ENCODE measurements around the gene MRPL18. TPM values are rescaled to one million over a fixed set of nuclear protein-coding genes. Genes with fewer than 3 reads are reported as not detected.

Gene MRPL18
- total RNA-seq, 1 donor, result 47.8 TPM

GRCh38 chr6:159806021-159806458 is 15.8 kb downstream of the MRPL18 start:
- H3K4me2 ChIP-seq (ENCODE audit: insufficient read depth, low read length), result no peak overlapping the region
- no peak overlapping the region for H2AFZ ChIP-seq (ENCODE audit: low read length)
- TF ChIP-seq CTCF (IDR thresholded peaks at IDR 0.05; ENCODE audit: extremely low read depth, low read depth, low read length), result no peak
- H4K20me1 ChIP-seq (ENCODE audit: insufficient read depth, low read length), result no peaks in the 10 kb centered on the region
- H3K27me3 ChIP-seq (ENCODE audit: insufficient read depth, low read length), result no peaks in the 10 kb centered on the region
- H3K27ac ChIP-seq (ENCODE audit: low read depth, low read length), result no peak overlapping the region
- no peak for DNase-seq (ENCODE audit: insufficient read length, low spot score, missing footprints)
- H3K9me3 ChIP-seq (ENCODE audit: low read depth, low read length), result no peaks in the 10 kb centered on the region
- H3K79me2 ChIP-seq (ENCODE audit: insufficient read depth, low read length), result no peaks in the 10 kb centered on the region
- H3K4me3 ChIP-seq (ENCODE audit: insufficient read depth, low read length), result no peak overlapping the region
- no peaks in the 10 kb centered on the region for H3K4me1 ChIP-seq (ENCODE audit: insufficient read depth, low read length)
- H3K36me3 ChIP-seq (ENCODE audit: insufficient read depth, low read length), result no peaks in the 10 kb centered on the region

- H3K4me3 ChIP-seq (ENCODE audit: insufficient read depth, low read length), result no peak overlapping the region
- no peak for DNase-seq (ENCODE audit: insufficient read length, low spot score, missing footprints)
- H3K27me3 ChIP-seq (ENCODE audit: insufficient read depth, low read length), result no peaks in the 10 kb centered on the region
- H3K27ac ChIP-seq (ENCODE audit: low read depth, low read length), result no peak overlapping the region
- H3K4me2 ChIP-seq (ENCODE audit: insufficient read depth, low read length), result no peak overlapping the region
- no peaks in the 10 kb centered on the region for H3K9me3 ChIP-seq (ENCODE audit: low read depth, low read length)
- no peaks in the 10 kb centered on the region for H4K20me1 ChIP-seq (ENCODE audit: insufficient read depth, low read length)
- TF ChIP-seq CTCF (IDR thresholded peaks at IDR 0.05; ENCODE audit: extremely low read depth, low read depth, low read length), result no peak
- H3K79me2 ChIP-seq (ENCODE audit: insufficient read depth, low read length), result no peaks in the 10 kb centered on the region
- H3K36me3 ChIP-seq (ENCODE audit: insufficient read depth, low read length), result no peaks in the 10 kb centered on the region
- H3K4me1 ChIP-seq (ENCODE audit: insufficient read depth, low read length), result no peaks in the 10 kb centered on the region
- H2AFZ ChIP-seq (ENCODE audit: low read length), result no peak overlapping the region
Measured at GRCh38 chr6:159807150-159807858, 17.0 kb downstream of the MRPL18 start.

- Histone ChIP-seq H3K27ac (ENCODE audit: low read depth, low read length) (no peak overlapping the region), H3K36me3 (ENCODE audit: insufficient read depth, low read length) (no peaks in the 10 kb centered on the region)
- TF ChIP-seq CTCF (IDR thresholded peaks at IDR 0.05; ENCODE audit: extremely low read depth, low read depth, low read length), result no peak
Measured at GRCh38 chr6:159808647-159809046, 18.4 kb downstream of the MRPL18 start.

GRCh38 chr6:159809149-159809548 is 18.9 kb downstream of the MRPL18 start:
- Histone ChIP-seq H3K79me2 (ENCODE audit: insufficient read depth, low read length) (no peaks in the 10 kb centered on the region), H3K9me3 (ENCODE audit: low read depth, low read length) (no peaks in the 10 kb centered on the region), H3K4me2 (ENCODE audit: insufficient read depth, low read length) (no peak overlapping the region), H3K27ac (ENCODE audit: low read depth, low read length) (no peak overlapping the region), H3K4me1 (ENCODE audit: insufficient read depth, low read length) (no peaks in the 10 kb centered on the region), H3K4me3 (ENCODE audit: insufficient read depth, low read length) (no peak overlapping the region), H3K27me3 (ENCODE audit: insufficient read depth, low read length) (no peaks in the 10 kb centered on the region), H4K20me1 (ENCODE audit: insufficient read depth, low read length) (no peaks in the 10 kb centered on the region), H2AFZ (ENCODE audit: low read length) (no peak overlapping the region), H3K36me3 (ENCODE audit: insufficient read depth, low read length) (no peaks in the 10 kb centered on the region)
- no peak for DNase-seq (ENCODE audit: insufficient read length, low spot score, missing footprints)
- TF ChIP-seq CTCF (IDR thresholded peaks at IDR 0.05; ENCODE audit: extremely low read depth, low read depth, low read length), result no peak

More at GRCh38 chr6:159808647-159809046, 18.4 kb downstream of the MRPL18 start:
- H3K9me3 ChIP-seq (ENCODE audit: low read depth, low read length), result no peaks in the 10 kb centered on the region
- no peak overlapping the region for H2AFZ ChIP-seq (ENCODE audit: low read length)
- no peaks in the 10 kb centered on the region for H3K4me1 ChIP-seq (ENCODE audit: insufficient read depth, low read length)
- no peak overlapping the region for H3K4me2 ChIP-seq (ENCODE audit: insufficient read depth, low read length)
- DNase-seq (ENCODE audit: insufficient read length, low spot score, missing footprints), result no peak
- H4K20me1 ChIP-seq (ENCODE audit: insufficient read depth, low read length), result no peaks in the 10 kb centered on the region
- H3K79me2 ChIP-seq (ENCODE audit: insufficient read depth, low read length), result no peaks in the 10 kb centered on the region
- no peak overlapping the region for H3K4me3 ChIP-seq (ENCODE audit: insufficient read depth, low read length)
- no peaks in the 10 kb centered on the region for H3K27me3 ChIP-seq (ENCODE audit: insufficient read depth, low read length)
